SK-N-SH (cell line): ENCODE data around the gene GJB3. TPM values are rescaled to one million over a fixed set of nuclear protein-coding genes. Genes with fewer than 3 reads are reported as not detected.
A peak's percentile ranks its signal among the peaks of the same experiment; 100 is the strongest.

Experiments used
- CTCF ChIA-PET: fragments of 300-600, 350-600 bp; formaldehyde crosslinking; extraction: SDS; loops from one replicate; lab custom pipeline; 2021; lab: Yijun Ruan, JAX
- POLR2A ChIA-PET: fragments of 350-600 bp; sonication (Branson Sonifier 250); formaldehyde crosslinking; extraction: SDS; loops from one replicate; lab custom pipeline; 2020; ENCODE audit warnings: antibody characterized with exemption, inconsistent platforms; lab: Yijun Ruan, JAX
- DNase-seq: peaks from one replicate; pipeline ENCODE4 v3.0.0; 2012
- H2AFZ ChIP-seq: fragments of 200-600 bp; sonication (generic); 2 replicates; pipeline ENCODE4 v1.8.1; 2016; ENCODE audit warnings: antibody characterized with exemption, mild to moderate bottlenecking, low read depth
- H3F3A ChIP-seq: fragments of 200-600 bp; sonication (generic); replicated peaks from 2 replicates; pipeline ENCODE3; 2016; ENCODE audit warnings: antibody characterized with exemption, mild to moderate bottlenecking; ENCODE audit not compliant: insufficient read depth
- H3K27ac ChIP-seq, 2 experiments: fragments of 200-500 bp in 1 of 2; fragments of 200-600 bp in 1 of 2; sonication (Bioruptor generic) in 1 of 2; sonication (generic), shearing (Covaris generic) in 1 of 2; 2 replicates each; pipeline versions ENCODE4 v1.5.1 to v1.6.1; 2014 to 2016; ENCODE audit warnings: low read depth in 2 of 2, inconsistent platforms in 1 of 2, low read length in 1 of 2, mild to moderate bottlenecking in 1 of 2, mixed read lengths in 1 of 2
- H3K27me3 ChIP-seq: fragments of 200-600 bp; sonication (generic), shearing (Covaris generic); 2 replicates; pipeline ENCODE4 v1.6.1; 2016; ENCODE audit warnings: mixed run types; ENCODE audit not compliant: insufficient read depth
- H3K36me3 ChIP-seq, 2 experiments: fragments of 200-500 bp in 1 of 2; fragments of 200-600 bp in 1 of 2; sonication (Bioruptor generic) in 1 of 2; sonication (generic) in 1 of 2; replicated peaks in 1 of 2; 2 replicates each; pipeline versions ENCODE3 to v1.5.1; 2014 to 2016; ENCODE audit warnings: low read length in 1 of 2, mild to moderate bottlenecking in 1 of 2; ENCODE audit not compliant: insufficient read depth in 2 of 2, control insufficient read depth in 1 of 2
- H3K4me1 ChIP-seq, 2 experiments: fragments of 200-500 bp in 1 of 2; fragments of 200-600 bp in 1 of 2; sonication (Bioruptor generic) in 1 of 2; sonication (generic), shearing (Covaris generic) in 1 of 2; 2 replicates each; pipeline versions ENCODE4 v1.5.1 to v1.6.1; 2014 to 2016; ENCODE audit warnings: low read depth in 1 of 2, low read length in 1 of 2, mixed run types in 1 of 2; ENCODE audit not compliant: insufficient read depth in 2 of 2, control insufficient read depth in 1 of 2
- H3K4me2 ChIP-seq: fragments of 200-600 bp; sonication (generic), shearing (Covaris generic); 2 replicates; pipeline ENCODE4 v1.6.1; 2017; ENCODE audit warnings: mixed run types
- H3K4me3 ChIP-seq, 2 experiments: fragments of 200-500 bp in 1 of 2; fragments of 200-600 bp in 1 of 2; sonication (Bioruptor generic) in 1 of 2; sonication (generic), shearing (Covaris generic) in 1 of 2; 2 replicates each; pipeline versions ENCODE4 v1.5.1 to v1.8.1; 2014 to 2016; ENCODE audit warnings: low read depth in 2 of 2, inconsistent platforms in 1 of 2, low read length in 1 of 2, mild to moderate bottlenecking in 1 of 2, mixed read lengths in 1 of 2, moderate library complexity in 1 of 2
- H3K79me2 ChIP-seq: fragments of 200-600 bp; sonication (generic); 2 replicates; pipeline ENCODE4 v1.8.1; 2017; ENCODE audit warnings: mild to moderate bottlenecking; ENCODE audit not compliant: insufficient read depth
- H3K9ac ChIP-seq: fragments of 200-600 bp; sonication (generic); 2 replicates; pipeline ENCODE4 v1.6.1; 2017; ENCODE audit warnings: mixed run types
- H3K9me2 ChIP-seq: fragments of 200-600 bp; sonication (generic); 2 replicates; pipeline ENCODE4 v1.6.1; 2017; ENCODE audit warnings: mixed run types
- H3K9me3 ChIP-seq: fragments of 200-600 bp; sonication (generic); 2 replicates; pipeline ENCODE4 v1.6.1; 2017; ENCODE audit warnings: mixed run types, mild to moderate bottlenecking, moderate library complexity
- H4K20me1 ChIP-seq: fragments of 200-600 bp; sonication (generic); 2 replicates; pipeline ENCODE4 v1.6.1; 2017; ENCODE audit warnings: mild to moderate bottlenecking, mixed run types; ENCODE audit not compliant: insufficient read depth
- EP300 ChIP-seq, 2 experiments: IDR thresholded peaks; 2 replicates each; pipeline versions ENCODE4 v1.4.0 to v1.6.1; 2012; ENCODE audit warnings: borderline replicate concordance in 1 of 2, low read depth in 1 of 2, low read length in 1 of 2
- EZH2phosphoT487 ChIP-seq: fragments of 200-600 bp; sonication (generic); IDR thresholded peaks from 2 replicates; pipeline ENCODE4 v1.6.1; 2017; ENCODE audit warnings: low read depth, mixed run types, mild to moderate bottlenecking, antibody characterized with exemption, moderate library complexity, borderline replicate concordance
- GABPA ChIP-seq: IDR thresholded peaks from 2 replicates; pipeline ENCODE4 v1.4.0; 2012; ENCODE audit warnings: low read depth, mild to moderate bottlenecking
- IRF3 ChIP-seq: fragments of 150-350 bp; IDR thresholded peaks from 2 replicates; pipeline ENCODE4 v1.6.1; 2016; ENCODE audit warnings: mild to moderate bottlenecking, low read depth, low read length
- JUND ChIP-seq: IDR thresholded peaks from 2 replicates; pipeline ENCODE4 v1.4.0; 2012
- MAX ChIP-seq: IDR thresholded peaks from 2 replicates; pipeline ENCODE4 v1.4.0; 2012; ENCODE audit warnings: low read depth
- MXI1 ChIP-seq: IDR thresholded peaks from 2 replicates; pipeline ENCODE4 v1.6.1; 2012; ENCODE audit warnings: mild to moderate bottlenecking, low read depth, low read length, improper control_type of control experiment
- NRF1 ChIP-seq: IDR thresholded peaks from 2 replicates; pipeline ENCODE4 v1.6.1; 2012; ENCODE audit warnings: low read depth, mild to moderate bottlenecking, low read length
- PBX3 ChIP-seq: IDR thresholded peaks from 2 replicates; pipeline ENCODE4; 2012
- POLR2AphosphoS5 ChIP-seq: IDR thresholded peaks from 2 replicates; pipeline ENCODE4 v1.6.1; 2012; ENCODE audit warnings: low read depth, low read length
- REST ChIP-seq: IDR thresholded peaks from 2 replicates; pipeline ENCODE4 v1.6.1; 2012; ENCODE audit warnings: mild to moderate bottlenecking, low read depth, low read length, moderate library complexity
- RFX5 ChIP-seq: IDR thresholded peaks from 2 replicates; pipeline ENCODE4 v1.6.1; 2012; ENCODE audit warnings: mild to moderate bottlenecking, improper control_type of control experiment, low read length
- RXRA ChIP-seq: IDR thresholded peaks from 2 replicates; pipeline ENCODE4 v1.4.0; 2012; ENCODE audit warnings: low read depth, mild to moderate bottlenecking, borderline replicate concordance
- SIN3A ChIP-seq: IDR thresholded peaks from 2 replicates; pipeline ENCODE4 v1.6.1; 2012; ENCODE audit warnings: low read depth, mild to moderate bottlenecking, low read length, moderate library complexity, borderline replicate concordance
- SMC3 ChIP-seq: IDR thresholded peaks from 2 replicates; pipeline ENCODE4 v1.6.1; 2012; ENCODE audit warnings: low read depth, low read length, improper control_type of control experiment
- TAF1 ChIP-seq: IDR thresholded peaks from 2 replicates; pipeline ENCODE4 v1.6.1; 2012; ENCODE audit warnings: low read depth, mild to moderate bottlenecking, low read length, moderate library complexity, borderline replicate concordance
- TEAD4 ChIP-seq: IDR thresholded peaks from 2 replicates; pipeline ENCODE4 v1.4.0; 2012; ENCODE audit warnings: mild to moderate bottlenecking, borderline replicate concordance; ENCODE audit not compliant: insufficient read depth
- USF1 ChIP-seq: IDR thresholded peaks from 2 replicates; pipeline ENCODE4 v1.4.0; 2012; ENCODE audit warnings: low read depth, borderline replicate concordance
- YY1 ChIP-seq: IDR thresholded peaks from 2 replicates; pipeline ENCODE4 v1.4.0; 2012; ENCODE audit warnings: low read depth, mild to moderate bottlenecking
- ZBTB33 ChIP-seq: IDR thresholded peaks from 2 replicates; pipeline ENCODE4 v1.4.0; 2012; ENCODE audit warnings: low read depth, borderline replicate concordance
- WGBS: methylation state at CpG from one replicate; pipeline ENCODE4 v1.1.6; 2017; ENCODE audit warnings: low lambda C conversion rate; 5-methylcytosine and 5-hydroxymethylcytosine counted together
- polyA plus RNA-seq, 3 experiments: library from polyadenylated mRNA; depleted of rRNA; stranded (reverse); fragments of >200 nt; gene quantifications; 2 replicates each; pipeline ENCODE4 v1.2.3, GENCODE V29; 2012

Gene GJB3
- polyA plus RNA-seq, 1 of the 3 experiments (the other 2 are of a cell fraction) = not detected

GRCh38 chr1:34763142-34763781 is 17.8 kb upstream of the GJB3 start:
- no peak for DNase-seq
- POLR2A ChIA-PET = no interaction called here
- peak overlapping the region; percentile 24; the same call in 1 of the 2 replicates for H3K4me2 ChIP-seq

More at GRCh38 chr1:34763142-34763781, 17.8 kb upstream of the GJB3 start:
- Histone ChIP-seq H3F3A (no peaks in the 10 kb centered on the region), H3K27ac (no peak overlapping the region), H3K79me2 (no peaks in the 10 kb centered on the region), H3K9me3 (no peaks in the 10 kb centered on the region), H3K4me3 (no peak overlapping the region), H3K4me1 (no peaks in the 10 kb centered on the region), H4K20me1 (no peaks in the 10 kb centered on the region), H3K36me3 (no peaks in the 10 kb centered on the region), H3K9me2 (no peaks in the 10 kb centered on the region), H3K27me3 (no peaks in the 10 kb centered on the region)
- CTCF ChIA-PET = interaction anchor here (1.1 kb wide), 1 partner anchor 23 kb away, joined by 3 read pairs; no protein-coding TSS in a partner anchor
- 19% methylated on average over 8 of the region's 8 CpGs for WGBS
- no peak for TF ChIP-seq POLR2AphosphoS5
- TF ChIP-seq IRF3 = no peak
- TF ChIP-seq YY1 = no peak
- TF ChIP-seq MXI1 = no peak
- TF ChIP-seq EP300 (IDR thresholded peaks at IDR 0.05; ENCODE audit: borderline replicate concordance in 1 of 2, low read depth in 1 of 2, low read length in 1 of 2) = no peak
- no peak for TF ChIP-seq RFX5
- TF ChIP-seq SMC3 = no peak
- TF ChIP-seq EZH2phosphoT487 = no peak
- no peak for TF ChIP-seq RXRA
- no peak for TF ChIP-seq PBX3
- TF ChIP-seq ZBTB33 = no peak
- no peak for TF ChIP-seq MAX
- TF ChIP-seq JUND = no peak
- TF ChIP-seq SIN3A = no peak
- TF ChIP-seq REST = no peak
- no peak for TF ChIP-seq GABPA
- no peak for TF ChIP-seq NRF1
- TF ChIP-seq USF1 = no peak
- no peak for TF ChIP-seq TEAD4
- no peak for TF ChIP-seq TAF1
- TF ChIP-seq, all 33 proteins: peak for 0
- Histone ChIP-seq H3K9ac (no peak overlapping the region), H2AFZ (no peak overlapping the region)
